Posterior cingulate gyrus (tissue), 11 donors: Measurements from ENCODE around the gene TNNT1.
A peak's percentile ranks its signal among the peaks of the same experiment; 100 is the strongest.
"Not testable (repeated sequence)": the region's sequence is repeated elsewhere in the genome, so short reads cannot be mapped to it uniquely, and the experiment has no call there.

Experiments
- DNase-seq, 10 donors: peaks; one replicate each; pipeline versions ENCODE4 v3.0.0 to v3.0.0-alpha.2; 2020 to 2021; ENCODE audit warnings: mixed read lengths in 3 of 10
- intact Hi-C: fragments of 100-400 bp; cut with DNase I; formaldehyde crosslinking; loops from one replicate; pipeline ENCODE4 v1.15.1; 2023

The TNNT1 gene

DNA sequence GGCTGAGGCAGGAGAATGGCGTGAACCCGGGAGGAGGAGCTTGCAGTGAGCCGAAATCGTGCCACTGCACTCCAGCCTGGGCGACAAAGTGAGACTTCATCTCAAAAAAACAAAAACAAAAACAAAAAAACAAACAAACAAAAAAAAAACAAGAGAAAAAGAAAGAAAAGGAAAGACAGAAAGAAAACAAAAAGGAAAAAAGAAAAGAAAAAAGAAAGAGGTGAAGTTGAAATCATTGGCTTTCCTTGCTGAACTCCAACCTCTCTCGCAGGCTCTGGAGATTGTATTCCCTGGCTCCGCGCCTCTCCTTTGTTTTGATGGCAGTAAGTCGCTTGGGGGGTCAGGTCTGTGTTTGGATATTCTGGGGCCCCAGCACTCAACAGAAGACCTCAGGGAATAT, 23.3 kb upstream of the TNNT1 start:
- DNase-seq, intact Hi-C loops: not testable (repeated sequence)

DNA sequence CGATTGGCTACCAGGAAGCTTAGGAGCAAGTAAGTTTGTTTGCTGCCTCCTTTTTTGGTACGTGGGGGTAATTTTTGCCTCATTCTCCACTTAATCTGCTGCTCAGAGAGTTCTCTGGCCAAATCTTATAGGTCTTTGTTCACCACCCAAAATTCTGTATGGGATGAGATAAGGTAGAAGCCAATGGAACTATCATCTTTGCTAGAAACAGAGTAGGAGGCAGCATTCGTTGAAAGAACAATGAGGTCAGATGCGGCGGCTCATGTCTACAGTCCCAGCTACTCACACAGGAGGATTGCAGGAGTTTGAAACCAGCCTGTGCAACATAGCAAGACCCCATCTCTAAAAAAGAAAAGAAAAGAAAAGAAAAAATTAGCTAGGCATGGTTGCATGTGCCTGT, 22.4 kb upstream of the TNNT1 start:
- intact Hi-C loops = no loop called here
- no peak for DNase-seq

DNA sequence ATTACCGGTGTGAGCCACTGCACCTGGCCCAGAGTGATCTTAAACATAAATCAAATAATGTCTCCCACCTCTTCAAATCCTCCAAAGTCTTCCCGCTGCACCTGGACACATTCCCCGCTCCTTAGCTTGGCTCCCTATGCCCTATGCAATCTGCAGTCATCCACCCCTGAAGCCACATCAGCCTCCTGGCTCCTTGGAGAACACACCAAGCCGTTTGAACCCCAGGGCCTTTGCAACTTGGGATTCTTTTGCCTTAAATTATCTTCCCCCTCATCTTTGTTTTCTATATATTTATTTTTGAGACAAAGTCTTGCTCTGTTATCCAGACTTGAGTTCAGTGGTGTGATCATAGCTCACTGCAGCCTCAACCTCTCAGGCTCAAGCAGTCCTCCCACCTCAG, 20.1 kb upstream of the TNNT1 start:
- intact Hi-C loops = no loop called here
- no peak for DNase-seq

DNA sequence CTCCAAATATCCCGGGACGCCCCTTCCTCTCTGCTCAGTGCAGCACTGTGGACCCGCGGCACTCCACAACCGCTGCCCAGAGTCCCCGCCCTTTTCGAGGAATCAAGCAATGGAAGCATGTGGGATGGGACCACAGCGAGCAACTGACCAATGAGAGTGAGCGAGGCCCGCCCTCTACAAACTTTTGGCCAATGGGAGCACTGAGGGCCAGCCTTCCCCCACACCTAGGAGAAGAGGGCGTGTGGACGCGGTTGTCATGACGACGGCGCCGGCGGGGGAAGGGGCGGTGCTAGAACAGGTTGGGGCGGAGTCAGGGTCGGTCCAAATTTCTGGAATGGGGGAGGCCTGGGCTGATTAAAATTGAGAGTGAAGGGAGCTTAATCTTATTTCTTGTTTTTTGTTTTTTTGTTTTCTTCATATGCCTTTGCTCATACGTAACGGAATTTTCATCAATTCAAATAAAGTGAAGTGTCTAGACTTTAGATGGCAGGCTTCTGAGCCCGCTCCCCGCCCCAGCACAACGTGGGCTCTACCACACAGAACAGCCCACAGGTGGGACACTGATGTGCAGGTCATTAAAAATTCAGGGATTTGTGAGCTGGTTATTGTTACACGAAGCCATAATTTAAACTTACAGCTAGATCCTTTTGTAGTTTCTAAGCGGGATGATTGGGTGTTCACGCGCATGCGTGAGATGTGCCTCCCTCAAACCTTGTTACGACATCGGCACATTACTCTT, 17.7 kb upstream of the TNNT1 start, which contains the start of gene DNAAF3:
Gene DNAAF3, minus strand, starts transcription at position 84 of the 739 bp plus-strand sequence. CDS start 200 bp downstream, outside the sequence.
- intact Hi-C loops = no loop called here
- DNase-seq = peak; percentile 84 to 98 (median 92)

DNA sequence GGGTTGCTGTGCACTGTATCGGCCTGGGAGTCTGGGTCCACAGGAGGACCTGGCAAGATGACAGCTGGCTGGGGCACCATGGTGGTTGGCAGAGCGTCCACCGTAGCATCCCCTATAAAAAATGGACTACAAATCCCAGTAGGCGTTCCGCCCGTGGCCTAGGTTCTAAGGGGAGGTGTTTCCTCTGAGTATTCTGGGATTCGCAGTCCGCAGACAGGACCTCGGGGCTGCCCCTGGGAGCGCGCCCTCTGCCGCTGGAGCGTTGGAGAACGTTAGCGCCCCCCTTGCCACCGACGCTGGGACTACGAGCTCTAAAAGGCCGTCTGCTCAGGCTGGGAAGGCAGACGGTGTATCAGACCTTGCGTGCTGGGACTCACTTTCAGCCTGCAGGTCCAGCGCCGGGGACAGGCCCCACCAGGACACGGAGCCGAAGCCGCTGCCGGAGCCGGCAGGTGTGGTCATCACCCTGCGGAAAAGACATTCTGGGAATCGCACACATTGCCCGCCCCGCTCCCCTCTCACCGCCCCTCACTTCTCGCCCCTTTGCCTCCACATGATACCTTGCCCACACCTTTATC, 17.0 kb upstream of the TNNT1 start:
- intact Hi-C loops = no loop called here
- peak in 8 of 10 donors; percentile 15 to 90 (median 50) for DNase-seq

DNA sequence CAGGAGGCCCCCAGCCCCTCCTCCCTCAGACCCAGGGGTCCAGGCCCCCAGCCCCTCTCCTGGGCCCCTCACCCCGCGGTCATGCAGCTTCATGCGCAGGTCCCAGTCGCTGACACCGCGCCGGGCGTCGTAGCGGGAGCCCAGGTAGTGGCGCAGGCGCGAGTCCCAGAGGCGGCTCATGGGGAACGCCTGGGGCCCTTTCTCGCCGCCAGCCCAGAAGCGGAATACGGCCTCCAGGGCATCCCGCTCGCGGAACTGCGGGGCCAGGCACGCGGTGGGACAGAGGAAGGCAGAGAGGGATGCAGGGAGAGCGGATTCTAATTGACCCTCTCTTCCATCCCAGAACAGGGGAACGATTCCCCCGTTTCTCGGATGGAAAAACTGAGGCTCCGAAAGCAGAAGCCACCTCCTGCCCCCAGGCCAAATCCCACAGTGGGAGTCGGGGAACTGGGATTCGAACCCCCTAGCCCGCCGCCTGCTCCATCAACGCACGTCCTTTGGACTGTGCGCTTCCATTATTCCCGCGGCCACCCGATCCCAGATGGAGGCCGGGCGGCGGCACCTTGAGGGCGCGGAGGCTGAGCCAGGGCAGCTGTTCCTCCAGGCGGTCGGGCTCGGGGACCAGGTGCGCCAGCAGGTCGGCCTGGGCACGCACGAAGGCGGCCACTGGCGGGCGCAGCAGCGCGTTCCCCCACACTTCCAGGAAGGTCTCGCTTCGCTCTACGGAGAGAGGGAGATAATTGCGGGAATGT, 12.7 kb upstream of the TNNT1 start:
- no peak for DNase-seq
- intact Hi-C loops = no loop called here

DNA sequence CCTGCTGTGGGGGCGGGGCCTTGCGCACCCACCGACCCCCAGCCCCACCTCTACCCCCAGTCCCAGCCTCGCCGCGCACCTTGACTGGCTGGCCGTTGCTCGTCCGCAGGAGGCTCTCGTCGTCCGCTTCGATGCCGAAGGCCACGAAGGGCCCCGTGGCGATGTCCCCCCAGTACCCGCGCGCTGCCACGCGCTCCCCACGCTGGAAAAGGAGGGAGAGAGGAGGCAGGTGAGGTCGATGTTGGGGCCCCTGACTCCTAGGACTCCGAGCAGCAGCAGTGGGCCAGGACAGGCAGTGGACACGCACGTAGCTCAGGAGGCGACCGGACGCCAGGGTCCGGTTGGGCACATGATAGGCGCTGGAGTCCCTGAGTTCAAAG, 12.0 kb upstream of the TNNT1 start:
- intact Hi-C loops = no loop called here
- no peak for DNase-seq

DNA sequence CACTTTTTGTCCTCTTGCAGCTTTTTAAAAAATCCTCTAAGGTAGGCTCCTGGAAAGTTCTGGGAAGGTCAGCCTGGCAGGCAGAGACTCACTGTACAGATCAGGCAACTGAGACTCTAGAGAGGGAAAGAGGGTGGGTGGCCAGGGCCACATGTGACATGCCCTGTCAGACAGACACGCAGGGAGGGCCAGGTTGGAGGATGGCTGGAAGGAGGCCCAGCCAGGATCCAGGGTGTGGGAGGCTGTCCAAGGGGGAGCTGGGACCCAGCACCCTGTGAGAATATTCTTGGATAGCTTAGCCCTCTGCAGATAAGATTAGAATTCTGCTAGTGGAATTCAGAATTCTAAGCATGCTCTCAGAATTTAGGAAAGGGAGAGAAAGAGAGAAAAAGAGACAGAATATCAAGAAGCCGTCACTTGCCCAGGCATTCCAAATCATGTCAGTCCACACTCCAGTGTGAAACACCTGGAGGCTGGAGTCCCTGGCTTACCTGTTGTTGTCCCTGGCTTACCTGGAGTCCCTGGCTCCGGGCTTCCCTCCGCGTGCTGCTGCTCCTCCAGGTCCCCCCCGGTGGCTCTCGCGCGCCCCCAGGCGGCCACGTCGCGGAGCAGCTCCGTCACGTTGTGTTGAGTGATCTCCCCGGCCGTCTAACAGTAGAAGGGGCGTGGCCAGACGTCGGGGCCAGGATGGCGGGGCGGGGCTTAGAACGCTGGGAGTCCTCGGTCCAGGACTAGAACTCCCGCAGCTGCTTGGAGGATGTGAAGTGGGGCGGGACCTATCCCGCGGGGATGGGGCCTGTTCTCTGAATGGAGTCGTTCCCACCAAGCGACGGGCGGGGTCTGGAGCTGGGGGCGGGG, 11.4 kb upstream of the TNNT1 start:
- peak; percentile 33 to 93 (median 62) for DNase-seq
- intact Hi-C loops = no loop called here

DNA sequence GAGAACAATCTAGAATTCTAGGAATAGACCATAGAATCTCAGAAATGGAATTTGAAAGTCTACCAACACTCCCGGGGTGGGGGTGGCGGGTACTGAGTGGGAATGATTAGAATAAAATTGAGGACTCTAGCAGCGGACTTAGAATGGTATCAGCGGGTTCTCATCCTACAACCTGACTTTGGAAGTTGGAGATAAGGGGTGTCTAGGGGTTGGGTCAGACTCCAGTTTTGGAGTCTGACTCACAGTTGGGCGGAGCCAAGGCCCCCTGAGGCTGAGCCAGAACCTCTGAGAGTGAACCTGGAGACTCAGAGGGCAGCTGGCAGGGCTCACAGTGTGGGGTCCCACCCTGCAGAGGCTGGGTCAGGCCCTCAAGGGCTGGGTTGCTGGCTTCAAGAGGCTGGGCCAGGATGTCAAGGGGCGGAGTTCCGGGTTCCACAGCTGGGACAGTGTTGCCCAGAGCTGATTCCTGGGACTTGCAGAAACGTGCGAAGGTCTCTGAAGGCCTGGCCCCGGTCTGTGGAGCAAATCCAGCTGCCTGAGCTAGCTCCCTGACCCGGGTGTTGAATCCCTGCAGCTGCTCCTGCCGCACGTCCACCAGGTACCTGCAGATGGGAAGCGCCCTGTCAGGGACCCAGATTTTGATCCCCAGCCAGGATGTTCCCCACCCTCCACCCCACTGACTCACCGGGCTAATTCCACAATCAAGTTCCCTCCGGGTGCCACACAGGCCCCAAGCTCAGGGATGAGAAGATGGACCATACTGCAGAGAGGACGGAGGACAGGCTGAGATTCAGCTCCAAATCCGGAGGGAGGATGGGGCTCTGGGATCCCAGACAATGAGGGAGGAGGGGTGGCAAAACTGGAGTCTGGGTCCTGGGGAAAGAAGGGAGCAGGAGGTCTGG, 10.1 kb upstream of the TNNT1 start:
- DNase-seq = peak in 1 of 10 donors; percentile 23
- intact Hi-C loops = no loop called here

DNA sequence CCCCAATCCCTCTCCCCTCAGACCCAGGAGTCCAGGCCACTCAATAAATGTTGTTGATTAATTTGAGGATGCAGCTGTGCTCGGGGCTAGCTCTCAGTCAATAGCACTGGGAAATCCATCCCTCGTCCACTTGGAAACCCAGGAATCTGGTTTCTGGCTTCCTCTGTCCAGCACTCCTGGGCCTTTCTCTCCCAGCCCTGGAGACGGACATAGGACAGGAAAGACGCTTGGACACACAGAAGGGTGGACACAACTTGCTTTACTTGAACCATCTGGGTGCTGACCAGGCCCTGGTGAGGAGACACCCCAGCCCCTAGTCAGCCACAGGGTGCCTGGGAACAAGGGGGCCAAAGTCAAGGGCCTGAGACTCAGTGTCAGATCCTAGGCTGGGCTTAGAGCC, 9.4 kb upstream of the TNNT1 start:
- no peak for DNase-seq
- intact Hi-C loops = no loop called here

DNA sequence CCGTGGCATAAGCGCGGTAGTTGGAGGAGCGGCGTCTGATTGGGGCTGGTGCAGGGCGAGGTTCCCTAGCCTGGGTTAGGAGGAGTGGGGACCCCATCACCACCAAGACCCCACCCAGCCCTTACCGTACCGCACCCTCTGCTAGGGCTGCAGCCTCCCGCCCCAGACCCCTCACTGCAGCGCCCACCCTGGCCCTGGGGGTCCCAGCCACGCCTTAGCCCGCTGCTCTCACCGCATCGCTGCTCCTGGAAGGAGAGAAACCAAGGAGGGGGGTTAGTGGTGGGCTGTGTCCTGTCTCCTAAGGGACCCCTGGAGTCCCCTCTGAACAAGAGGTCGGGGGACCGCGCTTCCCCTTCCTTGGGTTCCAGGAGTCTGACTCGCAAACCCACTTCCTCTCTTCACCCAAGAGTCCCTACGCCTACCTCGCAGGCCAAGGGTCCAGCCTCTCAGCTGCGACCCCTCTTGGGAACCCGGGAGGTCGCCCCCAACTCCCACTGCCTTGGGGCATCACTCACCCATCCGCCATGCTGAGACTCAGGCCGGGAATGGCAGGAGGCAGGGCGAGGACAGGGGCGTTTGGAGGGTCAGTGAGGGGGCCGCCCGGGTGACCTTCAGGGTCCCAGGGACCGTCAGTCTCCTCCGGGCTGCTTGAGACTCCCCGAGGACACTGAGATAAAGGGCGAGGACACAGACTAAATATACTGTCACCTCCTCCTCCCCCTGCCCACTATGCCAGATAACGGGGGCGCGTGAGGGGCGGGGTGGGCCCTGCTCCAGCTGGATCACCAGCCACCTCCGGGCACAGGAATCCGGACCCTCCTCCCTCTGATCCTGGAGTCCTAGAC, 8.3 kb upstream of the TNNT1 start, which contains the start of gene TNNI3:
Gene TNNI3, minus strand, starts transcription at position 669 of the 845 bp plus-strand sequence. Its CDS starts 143 bp downstream, at position 526.
- intact Hi-C loops = no loop called here
- DNase-seq = no peak

DNA sequence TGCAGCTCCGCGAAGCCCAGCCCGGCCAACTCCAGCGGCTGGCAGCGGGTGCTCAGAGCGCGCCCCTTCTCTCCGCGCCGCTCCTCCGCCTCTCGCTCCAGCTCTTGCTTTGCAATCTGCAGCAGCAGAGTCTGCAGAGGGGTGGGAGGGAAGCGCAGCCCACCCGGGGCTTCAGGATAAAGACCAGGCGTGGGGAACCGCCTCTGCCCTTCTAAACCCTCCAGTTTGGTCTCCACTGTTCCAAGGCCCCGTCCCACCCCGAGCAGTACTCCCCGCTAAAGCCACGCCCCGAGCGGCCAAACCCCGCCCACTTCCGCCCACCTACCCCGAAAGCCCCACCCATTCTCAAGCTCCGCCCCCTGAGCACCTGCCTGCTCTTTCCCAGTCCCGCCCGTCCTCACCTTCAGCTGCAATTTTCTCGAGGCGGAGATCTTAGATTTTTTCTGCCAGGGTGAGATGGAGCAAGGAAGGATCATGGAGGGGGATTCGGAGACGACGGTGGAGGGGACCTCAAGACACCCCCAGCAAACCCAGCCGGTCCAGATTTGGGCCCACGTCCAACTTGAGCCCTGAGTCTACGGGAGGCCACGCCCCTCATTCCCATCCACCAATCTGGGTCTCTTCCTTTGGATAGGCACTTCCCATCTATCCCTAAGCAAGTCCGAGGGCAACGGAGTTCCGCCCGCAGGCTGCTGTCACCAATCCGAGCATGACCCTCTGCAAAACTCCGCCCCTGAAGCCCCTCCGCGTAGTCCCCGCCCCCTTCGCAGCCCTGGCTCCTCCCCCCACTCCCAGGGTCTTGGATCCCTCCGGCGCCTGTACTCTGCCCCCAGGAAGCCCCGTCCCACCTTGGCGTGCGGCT, 7.4 kb upstream of the TNNT1 start:
- intact Hi-C loops = no loop called here
- no peak for DNase-seq

DNA sequence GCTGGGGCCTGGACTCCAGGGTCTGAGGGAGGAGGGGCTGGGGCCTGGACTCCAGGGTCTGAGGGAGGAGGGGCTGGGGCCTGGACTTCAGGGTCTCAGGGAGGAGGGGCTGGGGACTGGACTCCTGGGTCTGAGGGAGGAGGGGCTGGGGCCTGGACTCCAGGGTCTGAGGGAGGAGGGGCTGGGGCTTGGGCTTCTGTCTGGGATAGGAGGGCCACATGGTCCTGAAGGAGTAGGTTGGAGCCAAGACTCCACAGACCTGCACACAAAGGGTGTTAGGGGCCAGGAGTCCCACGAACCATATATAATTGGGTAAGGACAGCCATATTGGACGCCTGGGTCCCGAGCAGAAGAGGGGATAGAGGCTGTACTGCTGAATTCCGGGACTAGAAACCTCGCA, 6.8 kb upstream of the TNNT1 start:
- DNase-seq, intact Hi-C loops: not testable (repeated sequence)

DNA sequence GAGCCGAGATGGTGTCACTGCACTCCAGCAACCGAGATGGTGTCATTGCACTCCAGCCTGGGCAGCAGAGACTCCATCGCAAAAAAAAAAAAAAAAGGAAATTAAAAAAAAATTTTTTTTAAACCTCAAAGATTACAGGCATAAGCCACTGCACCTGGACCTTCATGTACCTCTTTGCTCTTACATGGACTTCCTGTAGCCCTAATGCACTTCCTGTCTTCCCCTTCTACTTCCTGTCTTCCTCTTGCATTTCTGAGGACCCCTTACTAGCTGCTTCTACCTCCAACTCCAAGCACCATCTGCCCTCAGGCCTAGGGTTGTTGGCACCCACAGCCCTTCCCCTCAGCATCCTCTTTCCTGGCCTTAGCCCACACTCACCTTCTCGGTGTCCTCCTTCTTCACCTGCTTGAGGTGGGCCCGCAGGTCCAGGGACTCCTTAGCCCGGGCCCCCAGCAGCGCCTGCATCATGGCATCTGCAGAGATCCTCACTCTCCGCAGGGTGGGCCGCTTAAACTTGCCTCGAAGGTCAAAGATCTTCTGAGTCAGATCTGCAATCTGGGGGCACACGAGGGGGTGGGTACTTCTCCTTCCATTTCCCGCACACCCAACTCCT, 4.8 kb upstream of the TNNT1 start:
- DNase-seq = no peak
- intact Hi-C loops = no loop called here

DNA sequence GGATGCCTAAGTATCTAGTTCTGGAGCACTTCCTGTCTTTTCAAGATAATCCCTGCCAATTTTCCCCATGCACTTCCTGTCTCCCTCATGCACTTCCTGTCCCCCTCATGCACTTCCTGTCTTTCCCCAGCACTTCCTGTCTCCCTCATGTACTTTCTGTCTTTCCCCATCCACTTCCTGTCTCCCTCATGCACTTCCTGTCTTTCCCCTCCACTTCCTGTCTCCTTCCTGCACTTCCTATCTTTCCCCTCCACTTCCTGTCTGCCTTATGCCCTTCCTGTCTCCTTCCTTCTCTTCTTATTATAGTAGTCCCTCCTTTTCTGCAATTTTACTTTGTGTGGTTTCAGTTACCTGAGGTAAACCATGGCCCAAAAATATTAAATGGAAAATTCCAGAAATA, 3.0 kb upstream of the TNNT1 start:
- DNase-seq = no peak

DNA sequence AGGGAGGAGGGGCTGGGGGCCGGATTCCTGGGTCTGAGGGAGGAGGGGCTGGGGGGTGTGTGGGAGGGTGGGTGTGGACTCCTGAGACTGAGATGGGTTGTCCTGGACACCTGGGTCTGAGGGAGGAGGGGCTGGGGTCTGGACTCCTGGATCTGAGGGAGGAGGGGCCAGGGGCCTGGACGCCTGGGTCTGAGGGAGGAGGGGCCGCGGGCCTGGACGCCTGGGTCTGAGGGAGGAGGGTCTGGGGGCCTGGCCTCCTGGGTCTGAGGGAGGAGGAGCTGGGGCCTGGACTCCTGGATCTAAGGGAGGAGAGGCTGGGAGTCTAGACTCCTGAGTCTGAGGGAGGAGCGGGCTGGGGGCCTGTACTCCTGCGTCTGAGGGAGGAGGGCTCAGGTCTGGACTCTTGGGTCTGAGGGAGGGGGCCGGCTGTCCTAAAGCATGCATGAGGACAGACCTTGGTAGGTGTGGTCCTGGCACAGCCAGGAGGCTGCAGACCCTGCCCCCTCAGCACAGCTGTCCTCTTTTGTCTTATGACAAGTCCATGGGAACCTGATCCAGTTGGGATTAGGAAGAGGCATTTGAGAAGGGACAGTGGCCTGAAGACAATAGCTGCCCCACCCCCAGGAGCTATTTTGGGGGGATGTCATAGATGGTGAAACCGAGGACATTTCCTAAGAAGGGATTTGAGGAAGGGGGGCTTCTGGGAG, 1.3 kb downstream of the TNNT1 start:
- no peak for DNase-seq
- intact Hi-C loops = no loop called here

More for the DNA sequence above, 3.0 kb upstream of the TNNT1 start:
- intact Hi-C loops = no loop called here
